GM12865 (cell line): ENCODE measurements around the gene CCR4.

Source experiments
- DNase-seq: peaks from one replicate; pipeline ENCODE4 v3.0.0; 2010; ENCODE audit warnings: low read depth
- H3K4me3 ChIP-seq: 2 replicates; pipeline ENCODE4 v1.5.1; 2011; ENCODE audit warnings: mild to moderate bottlenecking, low read depth, low read length, control low read depth
- TF ChIP-seq, protein P1 (sequence below): IDR thresholded peaks from 2 replicates; pipeline ENCODE4 v1.5.1; 2011; ENCODE audit warnings: low read length, control low read depth, low read depth, inconsistent platforms; ENCODE audit not compliant: insufficient read depth; ENCODE audit errors: missing control alignments

The CCR4 gene

DNA sequence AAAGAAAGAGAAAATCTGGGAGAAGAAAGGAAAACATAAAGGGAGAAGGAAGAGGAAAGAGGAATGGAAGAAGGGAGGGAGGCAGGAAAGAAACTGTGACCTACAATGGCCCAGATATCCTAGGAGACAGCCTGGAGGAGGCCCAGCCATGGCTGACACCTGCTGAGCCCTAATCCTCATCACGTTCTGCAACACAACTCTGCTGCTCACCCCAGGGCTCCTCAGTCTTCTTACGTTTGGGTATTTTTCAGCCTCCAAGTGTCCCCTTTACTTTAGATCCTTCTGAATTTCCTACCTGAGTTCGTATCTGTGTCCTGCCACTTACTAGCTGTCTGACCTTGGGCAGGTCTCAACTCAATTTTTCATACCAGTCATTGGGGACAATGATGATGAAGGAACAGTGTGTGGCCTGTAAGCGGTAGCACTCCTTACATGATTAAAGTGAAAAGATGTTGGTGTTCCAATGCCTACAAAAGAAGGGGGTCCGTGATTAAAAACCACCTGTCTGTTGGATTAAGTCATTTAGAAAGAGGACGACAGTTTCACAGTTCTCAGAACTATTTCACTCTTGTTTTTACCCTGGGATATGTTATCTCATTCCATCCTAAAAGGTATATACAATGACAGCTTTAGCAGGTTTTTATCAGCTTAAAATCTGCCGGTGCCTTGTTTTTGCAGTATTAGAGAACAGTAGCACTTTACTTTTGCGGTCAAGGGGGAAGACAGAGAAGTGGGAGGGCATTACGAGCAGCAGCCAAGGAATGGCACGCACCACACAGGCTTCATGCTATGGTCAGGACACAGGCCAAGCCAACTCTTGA is 47.4 kb downstream of the CCR4 start:
- H3K4me3 ChIP-seq: no peak overlapping the region
- TF ChIP-seq, protein P1, sequence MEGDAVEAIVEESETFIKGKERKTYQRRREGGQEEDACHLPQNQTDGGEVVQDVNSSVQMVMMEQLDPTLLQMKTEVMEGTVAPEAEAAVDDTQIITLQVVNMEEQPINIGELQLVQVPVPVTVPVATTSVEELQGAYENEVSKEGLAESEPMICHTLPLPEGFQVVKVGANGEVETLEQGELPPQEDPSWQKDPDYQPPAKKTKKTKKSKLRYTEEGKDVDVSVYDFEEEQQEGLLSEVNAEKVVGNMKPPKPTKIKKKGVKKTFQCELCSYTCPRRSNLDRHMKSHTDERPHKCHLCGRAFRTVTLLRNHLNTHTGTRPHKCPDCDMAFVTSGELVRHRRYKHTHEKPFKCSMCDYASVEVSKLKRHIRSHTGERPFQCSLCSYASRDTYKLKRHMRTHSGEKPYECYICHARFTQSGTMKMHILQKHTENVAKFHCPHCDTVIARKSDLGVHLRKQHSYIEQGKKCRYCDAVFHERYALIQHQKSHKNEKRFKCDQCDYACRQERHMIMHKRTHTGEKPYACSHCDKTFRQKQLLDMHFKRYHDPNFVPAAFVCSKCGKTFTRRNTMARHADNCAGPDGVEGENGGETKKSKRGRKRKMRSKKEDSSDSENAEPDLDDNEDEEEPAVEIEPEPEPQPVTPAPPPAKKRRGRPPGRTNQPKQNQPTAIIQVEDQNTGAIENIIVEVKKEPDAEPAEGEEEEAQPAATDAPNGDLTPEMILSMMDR: no peak

DNA sequence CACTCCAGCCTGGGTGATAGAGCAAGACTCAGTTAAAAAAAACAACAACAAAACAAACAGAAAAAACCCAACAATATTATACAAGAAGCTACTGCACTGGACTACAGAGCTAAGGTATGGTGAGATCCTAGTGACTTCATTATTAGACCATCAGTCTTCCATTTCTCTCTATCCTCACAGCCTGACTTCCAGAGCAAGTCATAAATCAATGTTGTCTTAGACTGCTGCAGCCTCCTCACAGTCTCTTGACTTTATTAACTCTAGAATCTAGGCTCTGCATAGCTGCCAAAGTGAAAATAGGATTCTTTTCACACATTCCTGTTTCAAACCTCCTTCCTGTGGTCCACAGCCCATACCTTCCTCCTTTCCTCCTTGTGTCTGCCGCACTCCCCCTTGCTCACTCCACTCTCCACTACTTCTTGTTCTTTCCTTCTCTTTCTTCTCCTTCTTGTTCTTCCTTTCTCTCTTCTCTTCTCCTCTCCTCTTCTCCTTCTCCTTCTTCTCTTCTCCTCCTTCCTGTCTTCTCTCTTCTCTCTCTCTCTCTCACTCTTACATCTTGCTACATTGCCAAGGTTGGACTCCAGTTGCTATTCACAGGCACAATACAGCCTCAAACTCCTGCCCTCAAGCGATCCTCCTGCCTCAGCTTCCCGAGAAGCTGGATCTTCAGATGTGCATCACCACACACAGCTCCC is 49.4 kb downstream of the CCR4 start:
- TF ChIP-seq, protein P1: no peak
- H3K4me3 ChIP-seq: no peak overlapping the region
- DNase-seq: no peak

More for the DNA sequence above, 47.4 kb downstream of the CCR4 start:
- DNase-seq: peak; percentile 26

DNA sequence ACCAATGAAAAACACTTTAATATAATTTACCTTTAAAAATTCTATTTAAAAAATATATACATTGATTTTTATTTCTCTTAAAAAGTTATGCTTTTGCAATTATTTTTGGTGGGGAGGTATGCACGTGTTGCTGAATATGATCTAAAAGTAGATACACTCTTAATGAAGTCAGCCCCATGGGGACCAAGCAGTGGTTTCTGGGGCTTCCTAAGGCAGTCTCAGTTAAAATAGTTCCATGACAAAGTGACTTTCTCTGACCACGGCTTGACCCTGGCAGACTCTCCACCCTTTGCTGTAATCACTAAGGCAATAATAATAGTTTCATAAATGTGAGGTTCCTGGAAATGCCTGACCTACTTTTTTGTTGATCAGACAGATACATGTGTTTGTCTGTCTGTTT is 50.4 kb downstream of the CCR4 start:
- TF ChIP-seq, protein P1: no peak
- peak; percentile 67 for DNase-seq
- H3K4me3 ChIP-seq: no peak overlapping the region

DNA sequence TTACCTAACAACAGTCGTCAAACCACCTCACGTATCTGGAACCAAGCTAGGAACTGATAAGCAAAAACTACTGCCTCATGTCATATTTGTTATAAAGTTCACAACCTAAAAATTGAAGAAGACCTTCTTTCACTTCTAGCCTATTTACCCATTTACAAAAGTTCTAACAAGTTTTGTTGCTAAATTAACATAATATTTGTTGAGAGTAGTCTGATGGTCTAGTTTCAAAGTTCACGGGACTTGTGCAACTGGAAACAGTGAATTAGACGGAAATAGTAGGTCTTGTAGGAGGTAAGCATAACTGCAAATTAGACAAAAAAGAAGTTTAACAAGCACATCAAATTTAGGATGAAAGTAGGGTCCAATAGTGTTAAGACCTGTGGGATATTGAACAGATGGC is 51.9 kb downstream of the CCR4 start:
- TF ChIP-seq, protein P1: no peak
- DNase-seq: no peak

DNA sequence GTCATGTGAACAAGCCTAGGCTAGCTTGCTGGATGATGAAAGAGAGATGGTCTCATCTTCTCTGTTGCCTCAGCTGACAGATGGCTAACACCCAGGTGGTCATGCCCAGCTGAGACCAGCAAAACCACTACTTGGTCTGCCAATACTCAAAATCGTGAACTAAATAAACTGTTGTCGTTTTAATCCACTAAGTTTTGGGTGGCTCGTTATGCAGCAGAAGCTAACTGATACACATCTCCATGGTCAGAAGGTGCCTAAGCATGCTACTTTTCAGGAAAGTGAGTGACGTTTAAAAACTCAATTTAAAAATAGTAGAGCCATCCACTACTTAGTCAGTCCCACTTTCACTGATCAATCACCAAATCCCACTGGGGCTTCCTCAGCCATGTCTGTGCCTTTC is 52.8 kb downstream of the CCR4 start:
- DNase-seq: no peak
- H3K4me3 ChIP-seq: no peak overlapping the region
- TF ChIP-seq, protein P1: no peak

More for the DNA sequence above, 51.9 kb downstream of the CCR4 start:
- no peak overlapping the region for H3K4me3 ChIP-seq

DNA sequence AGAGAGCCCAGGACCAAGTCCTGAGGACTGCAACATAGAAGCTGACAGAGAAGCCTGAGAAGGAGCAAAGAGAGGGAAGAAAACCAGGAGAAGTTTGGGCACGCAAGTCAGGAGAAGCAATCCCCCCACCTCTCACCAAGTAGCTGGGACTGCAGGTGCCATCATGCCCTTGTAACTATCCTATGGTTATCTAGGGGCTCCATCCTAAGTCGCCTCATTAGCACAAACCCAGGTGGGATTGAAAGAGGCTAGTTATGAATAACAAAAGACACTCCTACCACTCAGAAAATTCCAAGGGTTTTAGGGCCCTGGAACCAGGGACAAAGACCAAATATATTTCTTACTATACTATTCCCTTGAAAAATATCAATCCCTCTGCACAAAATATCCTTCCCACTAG is 53.5 kb downstream of the CCR4 start:
- H3K4me3 ChIP-seq: no peak overlapping the region
- TF ChIP-seq, protein P1: no peak
- no peak for DNase-seq
